ENCODE measurements around the gene STRIP2.
"Not testable (repeated sequence)": the region's sequence is repeated elsewhere in the genome, so short reads cannot be mapped to it uniquely, and the experiment has no call there.

STRIP2 gene

DNA sequence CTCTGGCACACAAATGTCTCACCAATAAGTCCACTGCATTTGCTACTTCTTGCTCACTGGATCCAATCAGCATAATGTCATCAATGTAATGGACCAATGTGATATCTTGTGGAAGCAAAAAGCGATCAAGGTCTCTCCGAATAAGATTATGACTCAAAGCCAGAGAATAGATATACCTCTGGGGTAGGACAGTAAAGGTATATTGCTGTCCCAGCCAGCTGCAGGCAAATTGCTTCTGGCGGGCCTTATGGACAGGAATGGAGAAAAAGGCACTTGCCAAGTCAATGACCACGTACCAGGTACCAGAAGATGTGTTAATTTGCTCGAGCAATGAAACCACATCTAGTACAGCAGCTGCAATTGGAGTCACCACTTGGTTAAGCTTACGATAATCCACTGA, 13.2 kb downstream of the STRIP2 start:
- H2AFZ ChIP-seq (ENCODE audit: low read depth); H3K79me2 ChIP-seq (ENCODE audit: insufficient read depth, low read depth); H3K27ac ChIP-seq; H3K27me3 ChIP-seq (ENCODE audit: insufficient read depth, low read depth); H3K4me2 ChIP-seq; H3K4me1 ChIP-seq (ENCODE audit: low read depth, poor library complexity, severe bottlenecking); H3K4me3 ChIP-seq (IDR thresholded peaks at IDR 0.05; ENCODE audit: insufficient read depth, low read depth, low read length); H3K9ac ChIP-seq; H4K20me1 ChIP-seq (ENCODE audit: insufficient read depth); H3K36me3 ChIP-seq (ENCODE audit: insufficient read depth): not testable (repeated sequence)

- not testable (repeated sequence) for H2AFZ ChIP-seq (ENCODE audit: low read depth); H4K20me1 ChIP-seq (ENCODE audit: insufficient read depth); H3K79me2 ChIP-seq (ENCODE audit: insufficient read depth, low read depth); H3K27me3 ChIP-seq (ENCODE audit: insufficient read depth, low read depth); H3K27ac ChIP-seq; H3K4me3 ChIP-seq (IDR thresholded peaks at IDR 0.05; ENCODE audit: insufficient read depth, low read depth, low read length); H3K36me3 ChIP-seq (ENCODE audit: insufficient read depth); H3K4me1 ChIP-seq (ENCODE audit: low read depth, poor library complexity, severe bottlenecking); H3K4me2 ChIP-seq; H3K9ac ChIP-seq
Measured at GRCh38 chr7:129448608-129449007, 14.4 kb downstream of the STRIP2 start.

DNA sequence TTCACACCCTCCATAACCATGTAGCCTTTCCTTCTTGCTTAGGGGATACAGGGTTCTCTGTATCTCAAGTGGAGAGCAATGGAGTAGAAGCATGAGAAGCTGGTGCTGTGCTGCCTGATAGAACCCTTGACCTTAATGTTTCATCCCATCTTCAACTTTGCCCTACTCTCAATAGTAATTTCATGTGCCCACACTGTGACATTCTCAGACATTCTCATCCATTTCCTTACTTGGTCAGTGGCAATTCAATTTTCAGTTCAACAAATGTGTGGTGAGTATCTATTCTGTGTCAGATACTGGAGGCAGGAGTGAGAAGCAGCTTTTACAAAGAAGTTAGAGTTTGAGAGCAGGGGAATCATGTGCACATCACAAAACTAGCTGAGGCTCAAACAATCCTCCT, 16.1 kb downstream of the STRIP2 start:
- H3K79me2 ChIP-seq (ENCODE audit: insufficient read depth, low read depth) = no peaks in the 10 kb centered on the region
- TF ChIP-seq CTCF (conservative IDR thresholded peaks at IDR 0.05; ENCODE audit: low read depth, low read length) = no peak
- no peak overlapping the region for H3K9ac ChIP-seq
- no peak overlapping the region for H3K4me2 ChIP-seq
- H3K4me1 ChIP-seq (ENCODE audit: low read depth, poor library complexity, severe bottlenecking) = peaks cover 21% of the 10 kb centered on the region
- H2AFZ ChIP-seq (ENCODE audit: low read depth) = no peak overlapping the region
- H3K36me3 ChIP-seq (ENCODE audit: insufficient read depth) = no peaks in the 10 kb centered on the region
- H4K20me1 ChIP-seq (ENCODE audit: insufficient read depth) = no peaks in the 10 kb centered on the region
- H3K27me3 ChIP-seq (ENCODE audit: insufficient read depth, low read depth) = no peaks in the 10 kb centered on the region
- H3K27ac ChIP-seq = no peak overlapping the region
- no peak overlapping the region for H3K4me3 ChIP-seq (IDR thresholded peaks at IDR 0.05; ENCODE audit: insufficient read depth, low read depth, low read length)

DNA sequence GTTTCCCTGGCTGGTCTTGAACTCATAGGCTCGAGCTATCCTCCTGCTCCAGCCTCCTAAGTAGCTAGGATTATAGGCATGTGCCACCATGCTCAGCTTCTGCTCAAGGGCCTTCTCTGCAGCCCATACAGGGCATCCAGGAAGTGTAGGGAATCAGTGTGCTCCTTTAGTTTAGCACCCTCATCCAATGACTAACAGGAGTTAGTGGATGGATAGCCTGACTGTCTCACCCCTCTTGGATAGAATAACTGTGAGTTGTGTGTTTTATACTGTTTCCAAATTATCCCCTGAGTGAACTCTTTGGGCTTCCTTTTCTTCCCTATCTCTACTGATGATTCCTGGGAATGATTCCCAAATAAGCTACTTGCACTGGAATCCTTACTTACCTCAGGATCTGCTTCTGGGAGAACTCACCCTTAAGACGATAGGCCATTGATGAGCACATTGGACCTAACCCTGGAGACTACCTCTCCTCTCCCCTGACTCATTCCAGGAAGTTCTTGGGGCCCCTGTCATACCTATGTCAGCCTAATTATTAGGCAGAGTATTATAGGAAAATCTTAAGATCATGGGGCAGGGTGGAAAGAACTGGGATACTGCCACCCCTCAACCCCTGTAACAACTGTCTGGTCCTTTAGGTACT, 18.5 kb downstream of the STRIP2 start:
- TF ChIP-seq CTCF (conservative IDR thresholded peaks at IDR 0.05; ENCODE audit: low read depth, low read length) = no peak
- Histone ChIP-seq H3K4me1 (ENCODE audit: low read depth, poor library complexity, severe bottlenecking) (peaks cover 21% of the 10 kb centered on the region), H3K9ac (no peak overlapping the region), H3K79me2 (ENCODE audit: insufficient read depth, low read depth) (no peaks in the 10 kb centered on the region), H3K27ac (no peak overlapping the region), H3K4me3 (IDR thresholded peaks at IDR 0.05; ENCODE audit: insufficient read depth, low read depth, low read length) (no peak overlapping the region), H4K20me1 (ENCODE audit: insufficient read depth) (no peaks in the 10 kb centered on the region), H3K36me3 (ENCODE audit: insufficient read depth) (no peaks in the 10 kb centered on the region), H2AFZ (ENCODE audit: low read depth) (no peak overlapping the region), H3K27me3 (ENCODE audit: insufficient read depth, low read depth) (no peaks in the 10 kb centered on the region), H3K4me2 (no peak overlapping the region)

- peaks cover 21% of the 10 kb centered on the region for H3K4me1 ChIP-seq (ENCODE audit: low read depth, poor library complexity, severe bottlenecking)
- peak overlapping the region; percentile 35; the same call in 1 of the 2 replicates for H3K27ac ChIP-seq
- H4K20me1 ChIP-seq (ENCODE audit: insufficient read depth) = no peaks in the 10 kb centered on the region
- no peak overlapping the region for H3K4me3 ChIP-seq (IDR thresholded peaks at IDR 0.05; ENCODE audit: insufficient read depth, low read depth, low read length)
- no peaks in the 10 kb centered on the region for H3K79me2 ChIP-seq (ENCODE audit: insufficient read depth, low read depth)
- H3K9ac ChIP-seq = peak overlapping the region; percentile 3; the same call in 1 of the 2 replicates
- no peak for TF ChIP-seq CTCF (conservative IDR thresholded peaks at IDR 0.05; ENCODE audit: low read depth, low read length)
- no peaks in the 10 kb centered on the region for H3K36me3 ChIP-seq (ENCODE audit: insufficient read depth)
- no peaks in the 10 kb centered on the region for H3K27me3 ChIP-seq (ENCODE audit: insufficient read depth, low read depth)
- no peak overlapping the region for H2AFZ ChIP-seq (ENCODE audit: low read depth)
- peak overlapping the region; percentile 44 for H3K4me2 ChIP-seq
Measured at GRCh38 chr7:129453510-129454248, 19.4 kb downstream of the STRIP2 start.
